ENCODE measurements around the gene PIN1. TPM values are rescaled to one million over a fixed set of nuclear protein-coding genes. Genes with fewer than 3 reads are reported as not detected.

Gene PIN1
- total RNA-seq, 1 donor from 2014 or later, result 109 TPM

DNA sequence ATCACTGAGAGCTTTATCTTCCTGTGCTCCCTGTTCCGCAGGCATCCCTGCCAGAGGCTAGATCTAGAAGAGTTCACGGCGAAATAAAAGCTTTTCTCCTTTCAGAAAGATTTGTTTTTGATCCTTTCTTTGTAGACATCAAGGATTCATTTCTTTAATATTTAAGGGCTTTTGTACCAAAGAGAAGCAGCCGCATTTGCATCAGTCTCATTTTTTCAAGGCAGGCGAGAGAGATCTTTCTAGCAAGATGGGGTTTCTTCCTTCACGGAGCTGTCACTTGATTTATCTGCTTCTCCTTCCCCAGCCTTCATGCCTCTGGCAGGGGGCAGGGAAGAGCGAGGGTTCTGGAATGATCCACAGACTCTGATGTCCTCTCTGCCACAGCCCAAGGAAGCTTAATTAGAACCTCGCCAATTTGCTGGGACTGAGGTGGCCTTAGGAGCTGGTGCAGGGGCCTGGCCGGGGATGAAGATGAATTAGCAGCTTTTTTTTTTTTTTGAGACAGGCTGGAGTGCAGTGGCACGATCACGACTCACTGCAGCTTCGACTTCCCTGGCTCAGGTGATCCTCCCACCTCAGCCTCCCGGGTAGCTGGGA lies 40.0 kb downstream of the PIN1 start:
- Histone ChIP-seq H3K79me2 (ENCODE audit: insufficient read depth, low read length) (no peaks in the 10 kb centered on the region), H3K36me3 (ENCODE audit: insufficient read depth, low read length) (no peaks in the 10 kb centered on the region), H3K27ac (ENCODE audit: low read depth, low read length) (no peak overlapping the region), H3K27me3 (ENCODE audit: insufficient read depth, low read length) (no peaks in the 10 kb centered on the region), H3K4me2 (ENCODE audit: low read length) (no peak overlapping the region), H2AFZ (ENCODE audit: low read depth, low read length) (no peak overlapping the region), H3K9ac (ENCODE audit: low read length) (no peak overlapping the region), H3K4me3 (ENCODE audit: insufficient read depth, low read depth, low read length) (no peak overlapping the region), H4K20me1 (ENCODE audit: insufficient read depth, low read length) (no peaks in the 10 kb centered on the region), H3K4me1 (ENCODE audit: insufficient read depth, low read length) (no peaks in the 10 kb centered on the region), H3K9me3 (ENCODE audit: insufficient read depth, low read depth, low read length) (no peaks in the 10 kb centered on the region)
- H3K27ac Mint-ChIP-seq (ENCODE audit: unreplicated experiment), result no peak overlapping the region
- H3K4me1 Mint-ChIP-seq (ENCODE audit: low read depth, unreplicated experiment), result peaks cover 6% of the 10 kb centered on the region
- H3K36me3 Mint-ChIP-seq (ENCODE audit: low read depth, unreplicated experiment), result peaks cover 14% of the 10 kb centered on the region
- H3K27me3 Mint-ChIP-seq (ENCODE audit: low read depth, unreplicated experiment), result no peaks in the 10 kb centered on the region
- TF ChIP-seq EZH2 (IDR thresholded peaks at IDR 0.05; ENCODE audit: insufficient read depth, low read length), result no peak
- TF ChIP-seq, protein P1, sequence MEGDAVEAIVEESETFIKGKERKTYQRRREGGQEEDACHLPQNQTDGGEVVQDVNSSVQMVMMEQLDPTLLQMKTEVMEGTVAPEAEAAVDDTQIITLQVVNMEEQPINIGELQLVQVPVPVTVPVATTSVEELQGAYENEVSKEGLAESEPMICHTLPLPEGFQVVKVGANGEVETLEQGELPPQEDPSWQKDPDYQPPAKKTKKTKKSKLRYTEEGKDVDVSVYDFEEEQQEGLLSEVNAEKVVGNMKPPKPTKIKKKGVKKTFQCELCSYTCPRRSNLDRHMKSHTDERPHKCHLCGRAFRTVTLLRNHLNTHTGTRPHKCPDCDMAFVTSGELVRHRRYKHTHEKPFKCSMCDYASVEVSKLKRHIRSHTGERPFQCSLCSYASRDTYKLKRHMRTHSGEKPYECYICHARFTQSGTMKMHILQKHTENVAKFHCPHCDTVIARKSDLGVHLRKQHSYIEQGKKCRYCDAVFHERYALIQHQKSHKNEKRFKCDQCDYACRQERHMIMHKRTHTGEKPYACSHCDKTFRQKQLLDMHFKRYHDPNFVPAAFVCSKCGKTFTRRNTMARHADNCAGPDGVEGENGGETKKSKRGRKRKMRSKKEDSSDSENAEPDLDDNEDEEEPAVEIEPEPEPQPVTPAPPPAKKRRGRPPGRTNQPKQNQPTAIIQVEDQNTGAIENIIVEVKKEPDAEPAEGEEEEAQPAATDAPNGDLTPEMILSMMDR (IDR thresholded peaks at IDR 0.05; ENCODE audit: insufficient read depth, low read depth, low read length), result no peak
- no peak overlapping the region for H3K4me3 Mint-ChIP-seq (ENCODE audit: unreplicated experiment)
- FAIRE-seq, result no peak
- DNase-seq (ENCODE audit: low read depth), result no peak
- H3K9me3 Mint-ChIP-seq (ENCODE audit: unreplicated experiment), result no peaks in the 10 kb centered on the region

DNA sequence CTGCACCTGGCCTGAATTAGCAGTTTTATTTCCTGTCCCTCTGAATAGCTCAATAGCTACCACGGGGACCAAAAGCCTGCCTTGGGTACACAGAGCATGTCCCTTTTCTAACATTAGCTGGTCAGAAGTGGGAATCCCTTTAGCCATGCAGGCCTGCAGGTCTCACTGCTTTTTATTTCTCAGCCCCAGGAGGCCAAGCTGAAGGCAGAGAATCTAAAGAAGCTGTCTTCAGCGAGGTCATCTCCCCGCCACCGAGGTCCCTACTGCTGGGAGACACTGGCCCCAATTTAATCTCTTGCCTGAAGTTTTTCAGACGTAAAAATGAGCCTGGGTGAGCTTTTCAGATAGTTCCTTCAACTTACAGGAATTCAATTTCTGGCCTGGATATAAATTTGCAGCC lies 40.7 kb downstream of the PIN1 start:
- no peak for FAIRE-seq
- Histone ChIP-seq H3K27me3 (ENCODE audit: insufficient read depth, low read length) (no peaks in the 10 kb centered on the region), H3K36me3 (ENCODE audit: insufficient read depth, low read length) (no peaks in the 10 kb centered on the region), H3K9ac (ENCODE audit: low read length) (no peak overlapping the region), H3K4me3 (ENCODE audit: insufficient read depth, low read depth, low read length) (no peak overlapping the region), H3K4me2 (ENCODE audit: low read length) (no peak overlapping the region), H4K20me1 (ENCODE audit: insufficient read depth, low read length) (no peaks in the 10 kb centered on the region), H3K27ac (ENCODE audit: low read depth, low read length) (no peak overlapping the region), H3K79me2 (ENCODE audit: insufficient read depth, low read length) (no peaks in the 10 kb centered on the region), H3K9me3 (ENCODE audit: insufficient read depth, low read depth, low read length) (no peaks in the 10 kb centered on the region), H2AFZ (ENCODE audit: low read depth, low read length) (no peak overlapping the region), H3K4me1 (ENCODE audit: insufficient read depth, low read length) (no peaks in the 10 kb centered on the region)
- no peaks in the 10 kb centered on the region for H3K27me3 Mint-ChIP-seq (ENCODE audit: low read depth, unreplicated experiment)
- H3K27ac Mint-ChIP-seq (ENCODE audit: unreplicated experiment), result no peak overlapping the region
- no peak overlapping the region for H3K4me3 Mint-ChIP-seq (ENCODE audit: unreplicated experiment)
- no peaks in the 10 kb centered on the region for H3K9me3 Mint-ChIP-seq (ENCODE audit: unreplicated experiment)
- peaks cover 6% of the 10 kb centered on the region for H3K4me1 Mint-ChIP-seq (ENCODE audit: low read depth, unreplicated experiment)
- TF ChIP-seq EZH2 (IDR thresholded peaks at IDR 0.05; ENCODE audit: insufficient read depth, low read length), result no peak
- TF ChIP-seq, protein P1 (IDR thresholded peaks at IDR 0.05; ENCODE audit: insufficient read depth, low read depth, low read length), result no peak
- no peak for DNase-seq (ENCODE audit: low read depth)
- H3K36me3 Mint-ChIP-seq (ENCODE audit: low read depth, unreplicated experiment), result peaks cover 13% of the 10 kb centered on the region

DNA sequence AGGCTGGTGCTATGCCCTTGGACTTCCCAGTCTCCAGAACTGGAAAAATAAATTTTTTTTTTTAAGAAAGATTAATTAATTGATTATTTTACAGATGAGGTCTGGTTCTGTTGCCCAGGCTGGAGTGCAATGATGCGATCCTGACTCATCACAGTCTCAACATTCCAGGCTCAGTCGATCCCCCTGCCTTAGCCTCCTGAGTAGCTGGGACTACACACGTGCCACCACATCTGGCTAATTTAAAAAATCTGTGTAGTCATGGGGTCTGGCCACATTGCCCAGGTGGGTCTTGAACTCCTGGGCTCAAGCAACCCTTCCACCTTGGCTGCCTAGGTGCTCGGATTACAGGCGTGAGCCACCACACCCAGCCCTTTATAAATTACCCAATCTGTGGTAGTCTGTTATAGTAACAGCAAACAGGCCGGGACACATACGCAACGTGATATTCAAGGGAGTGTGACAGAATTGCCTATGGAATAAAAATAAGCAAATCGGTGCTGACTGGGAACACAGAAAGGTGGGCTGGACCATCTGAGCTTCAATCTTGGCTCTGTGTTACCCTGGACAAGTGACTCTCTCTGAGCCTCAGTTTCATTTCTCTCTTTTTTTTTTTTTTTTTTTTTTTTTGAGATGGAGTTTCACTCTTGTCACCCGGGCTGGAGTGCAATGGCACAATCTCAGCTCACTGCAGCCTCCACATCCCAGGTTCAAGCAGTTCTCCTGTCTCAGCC lies 42.8 kb downstream of the PIN1 start:
- H3K4me3 ChIP-seq (ENCODE audit: insufficient read depth, low read depth, low read length), result no peak overlapping the region
- no peak overlapping the region for H3K27ac ChIP-seq (ENCODE audit: low read depth, low read length)
- H3K27me3 ChIP-seq (ENCODE audit: insufficient read depth, low read length), result no peaks in the 10 kb centered on the region
- no peak for TF ChIP-seq EZH2 (IDR thresholded peaks at IDR 0.05; ENCODE audit: insufficient read depth, low read length)
- TF ChIP-seq, protein P1 (IDR thresholded peaks at IDR 0.05; ENCODE audit: insufficient read depth, low read depth, low read length), result no peak
- peak overlapping the region; percentile 19 for H3K4me2 ChIP-seq (ENCODE audit: low read length)
- peak; percentile 43 for DNase-seq (ENCODE audit: low read depth)
- H3K27ac Mint-ChIP-seq (ENCODE audit: unreplicated experiment), result peak overlapping the region; percentile 85
- H3K79me2 ChIP-seq (ENCODE audit: insufficient read depth, low read length), result no peaks in the 10 kb centered on the region
- H3K9me3 ChIP-seq (ENCODE audit: insufficient read depth, low read depth, low read length), result no peaks in the 10 kb centered on the region
- no peaks in the 10 kb centered on the region for H3K4me1 ChIP-seq (ENCODE audit: insufficient read depth, low read length)
- no peaks in the 10 kb centered on the region for H3K27me3 Mint-ChIP-seq (ENCODE audit: low read depth, unreplicated experiment)
- H4K20me1 ChIP-seq (ENCODE audit: insufficient read depth, low read length), result no peaks in the 10 kb centered on the region
- H2AFZ ChIP-seq (ENCODE audit: low read depth, low read length), result no peak overlapping the region
- H3K4me3 Mint-ChIP-seq (ENCODE audit: unreplicated experiment), result peak overlapping the region; percentile 54
- no peaks in the 10 kb centered on the region for H3K9me3 Mint-ChIP-seq (ENCODE audit: unreplicated experiment)
- no peaks in the 10 kb centered on the region for H3K36me3 ChIP-seq (ENCODE audit: insufficient read depth, low read length)
- FAIRE-seq, result no peak
- no peak overlapping the region for H3K9ac ChIP-seq (ENCODE audit: low read length)
- H3K4me1 Mint-ChIP-seq (ENCODE audit: low read depth, unreplicated experiment), result peaks cover 6% of the 10 kb centered on the region
- H3K36me3 Mint-ChIP-seq (ENCODE audit: low read depth, unreplicated experiment), result peaks cover 8% of the 10 kb centered on the region
